ENCODE results near the gene SRSF7. TPM values are rescaled to one million over a fixed set of nuclear protein-coding genes. Genes with fewer than 3 reads are reported as not detected.
"Not testable (repeated sequence)": the region's sequence is repeated elsewhere in the genome, so short reads cannot be mapped to it uniquely, and the experiment has no call there.

SRSF7 gene
- total and polyA plus RNA-seq, 4 donors = 95.1 to 155 (median 130) TPM

GRCh38 chr2:38794235-38794946 is 43.2 kb upstream of the SRSF7 start:
- ATAC-seq (ENCODE audit: insufficient read depth, low FRiP score) = no peak
- Histone ChIP-seq H3K9me3 (ENCODE audit: control insufficient read depth in 4 of 4, insufficient read depth in 3 of 4, low read length in 3 of 4) (no peaks in the 10 kb centered on the region), H3K27ac (ENCODE audit: low read depth in 1 of 2, low read length in 1 of 2) (no peak overlapping the region), H3K4me1 (ENCODE audit: control insufficient read depth in 5 of 5, insufficient read depth in 5 of 5, low read length in 5 of 5) (peaks cover 0 to 3% (median 0%) of the 10 kb centered on the region in 5 donors), H3K36me3 (ENCODE audit: control insufficient read depth in 4 of 4, insufficient read depth in 4 of 4, low read length in 4 of 4) (peaks cover 0 to 4% (median 1%) of the 10 kb centered on the region in 4 donors), H3K4me3 (no peak overlapping the region), H3K27me3 (ENCODE audit: control insufficient read depth in 3 of 3, insufficient read depth in 3 of 3, low read length in 2 of 3) (no peaks in the 10 kb centered on the region), H3K9ac (ENCODE audit: insufficient read depth in 1 of 2, low read length in 2 of 2) (no peak overlapping the region)
- no peak for DNase-seq
- 86 to 93% methylated on average over 7 of the region's 7 CpGs for WGBS, 2 donors
- no peak for TF ChIP-seq CTCF (IDR thresholded peaks at IDR 0.05; ENCODE audit: control extremely low read depth, extremely low read depth)

- Histone ChIP-seq H3K36me3 (ENCODE audit: control insufficient read depth in 4 of 4, insufficient read depth in 4 of 4, low read length in 4 of 4) (peaks cover 0 to 4% (median 1%) of the 10 kb centered on the region in 4 donors), H3K27ac (ENCODE audit: low read depth in 1 of 2, low read length in 1 of 2) (no peak overlapping the region), H3K9me3 (ENCODE audit: control insufficient read depth in 4 of 4, insufficient read depth in 3 of 4, low read length in 3 of 4) (no peaks in the 10 kb centered on the region), H3K4me1 (ENCODE audit: control insufficient read depth in 5 of 5, insufficient read depth in 5 of 5, low read length in 5 of 5) (peaks cover 0 to 3% (median 0%) of the 10 kb centered on the region in 5 donors), H3K9ac (ENCODE audit: insufficient read depth in 1 of 2, low read length in 2 of 2) (no peak overlapping the region), H3K4me3 (no peak overlapping the region), H3K27me3 (ENCODE audit: control insufficient read depth in 3 of 3, insufficient read depth in 3 of 3, low read length in 2 of 3) (no peaks in the 10 kb centered on the region)
- no peak for DNase-seq
- no peak for TF ChIP-seq CTCF (IDR thresholded peaks at IDR 0.05; ENCODE audit: control extremely low read depth, extremely low read depth)
- no peak for ATAC-seq (ENCODE audit: insufficient read depth, low FRiP score)
- 94 to 95% methylated on average over 5 of the region's 5 CpGs for WGBS, 2 donors
Observed at GRCh38 chr2:38793511-38793910, 42.4 kb upstream of the SRSF7 start.

GRCh38 chr2:38792751-38793150 is 41.6 kb upstream of the SRSF7 start:
- WGBS, 2 donors = 45 to 50% methylated on average over 2 of the region's 2 CpGs
- H3K36me3 ChIP-seq (ENCODE audit: control insufficient read depth in 4 of 4, insufficient read depth in 4 of 4, low read length in 4 of 4) = peaks cover 0 to 3% (median 0%) of the 10 kb centered on the region in 4 donors
- H3K4me3 ChIP-seq = no peak overlapping the region
- peaks cover 0 to 1% (median 0%) of the 10 kb centered on the region in 5 donors for H3K4me1 ChIP-seq (ENCODE audit: control insufficient read depth in 5 of 5, insufficient read depth in 5 of 5, low read length in 5 of 5)
- ATAC-seq (ENCODE audit: insufficient read depth, low FRiP score) = no peak
- no peak overlapping the region for H3K9ac ChIP-seq (ENCODE audit: insufficient read depth in 1 of 2, low read length in 2 of 2)
- TF ChIP-seq CTCF (IDR thresholded peaks at IDR 0.05; ENCODE audit: control extremely low read depth, extremely low read depth) = no peak
- DNase-seq = no peak
- no peak overlapping the region for H3K27ac ChIP-seq (ENCODE audit: low read depth in 1 of 2, low read length in 1 of 2)
- no peaks in the 10 kb centered on the region for H3K9me3 ChIP-seq (ENCODE audit: control insufficient read depth in 4 of 4, insufficient read depth in 3 of 4, low read length in 3 of 4)
- H3K27me3 ChIP-seq (ENCODE audit: control insufficient read depth in 3 of 3, insufficient read depth in 3 of 3, low read length in 2 of 3) = no peaks in the 10 kb centered on the region

- H3K36me3 ChIP-seq (ENCODE audit: control insufficient read depth in 4 of 4, insufficient read depth in 4 of 4, low read length in 4 of 4); H3K9me3 ChIP-seq (ENCODE audit: control insufficient read depth in 4 of 4, insufficient read depth in 3 of 4, low read length in 3 of 4); H3K27ac ChIP-seq (ENCODE audit: low read depth in 1 of 2, low read length in 1 of 2); H3K27me3 ChIP-seq (ENCODE audit: control insufficient read depth in 3 of 3, insufficient read depth in 3 of 3, low read length in 2 of 3); DNase-seq; H3K4me1 ChIP-seq (ENCODE audit: control insufficient read depth in 5 of 5, insufficient read depth in 5 of 5, low read length in 5 of 5); H3K4me3 ChIP-seq; ATAC-seq (ENCODE audit: insufficient read depth, low FRiP score); H3K9ac ChIP-seq (ENCODE audit: insufficient read depth in 1 of 2, low read length in 2 of 2): not testable (repeated sequence)
- WGBS, 2 donors = 97% methylated on average over 8 of the region's 8 CpGs
Observed at GRCh38 chr2:38792321-38792720, 41.2 kb upstream of the SRSF7 start.
